Transverse colon (tissue), 4 donors: ENCODE measurements around the gene AREL1. TPM values are rescaled to one million over a fixed set of nuclear protein-coding genes. Genes with fewer than 3 reads are reported as not detected.
A peak's percentile ranks its signal among the peaks of the same experiment; 100 is the strongest.

ENCODE experiments used
- DNase-seq: peaks from one replicate; pipeline ENCODE4 v3.0.0-alpha.2; 2019
- H3K27ac ChIP-seq, 4 donors: fragments of 200-600 bp; sonication (generic); 2 replicates each; pipeline ENCODE4 v1.5.1; 2016 to 2018; ENCODE audit warnings: inconsistent platforms in 4 of 4
- H3K27me3 ChIP-seq: fragments of 200-600 bp; sonication (generic); 2 replicates; pipeline ENCODE4 v1.5.1; 2017; ENCODE audit warnings: inconsistent platforms
- H3K36me3 ChIP-seq, 4 donors: fragments of 200-600 bp; sonication (generic); 2 replicates each; pipeline ENCODE4 v1.5.1; 2017 to 2019; ENCODE audit warnings: inconsistent platforms in 4 of 4
- H3K4me1 ChIP-seq, 4 donors: fragments of 200-600 bp; sonication (generic); 2 replicates each; pipeline ENCODE4 v1.5.1; 2017 to 2020; ENCODE audit warnings: inconsistent platforms in 4 of 4
- H3K4me3 ChIP-seq, 4 donors: fragments of 200-600 bp; sonication (generic); 1 replicate in 1 of 4; 2 replicates in 3 of 4; pipeline versions ENCODE4 v1.5.1 to v1.6.1; 2017 to 2019; ENCODE audit warnings: inconsistent platforms in 4 of 4
- H3K9me3 ChIP-seq, 2 donors: fragments of 200-600 bp; sonication (generic); 2 replicates each; pipeline ENCODE4 v1.5.1; 2017 to 2019; ENCODE audit warnings: inconsistent platforms in 2 of 2
- EP300 ChIP-seq: sonication (generic); formaldehyde crosslinking; IDR thresholded peaks from one replicate; pipeline ENCODE4 v1.6.1; 2017; ENCODE audit warnings: antibody characterized with exemption, low read depth
- POLR2A ChIP-seq: fragments of 450-650 bp; IDR thresholded peaks from one replicate; pipeline ENCODE4 v1.6.1; 2016; ENCODE audit warnings: antibody characterized with exemption, mild to moderate bottlenecking, moderate library complexity
- POLR2AphosphoS5 ChIP-seq, 3 donors: sonication (generic); formaldehyde crosslinking; IDR thresholded peaks; one replicate each; pipeline ENCODE4 v1.6.1; 2016; ENCODE audit warnings: antibody characterized with exemption in 3 of 3
- WGBS, 2 donors: methylation state at CpG; one replicate each; pipeline ENCODE4 v1.1.5; 2018; ENCODE audit warnings: low coverage in 1 of 2; 5-methylcytosine and 5-hydroxymethylcytosine counted together
- in situ Hi-C, 4 donors: fragments of 200-750 bp; cut with MboI; loops; one replicate each; pipeline versions ENCODE4 v1.15.0 to v1.15.1; 2017; ENCODE audit warnings: low sequenced_read_pairs in 3 of 4, low pct_ligation_motif_present in 1 of 4, low pct_unique_long_range_greater_than_20kb in 1 of 4
- intact Hi-C: fragments of 100-400 bp; cut with DNase I; formaldehyde crosslinking; loops from one replicate; pipeline ENCODE4 v1.15.1; 2023; ENCODE audit warnings: low total_unique reads
- total RNA-seq, 4 donors: library from RNA; depleted of rRNA; stranded (reverse); fragments of >200 nt; gene quantifications; one replicate each; pipeline ENCODE4 v1.1.0, GENCODE V29; 2016
- TF ChIP-seq, protein P1 (sequence below), 5 experiments: fragments of 200-600 bp in 3 of 5; fragments of 450-650 bp in 2 of 5; sonication (generic) in 3 of 5; IDR thresholded peaks; 1 replicate in 2 of 5; 2 replicates in 3 of 5; pipeline ENCODE4 v1.5.1; 2016 to 2017; ENCODE audit warnings: antibody characterized with exemption in 5 of 5, inconsistent platforms in 3 of 5, mild to moderate bottlenecking in 2 of 5, moderate library complexity in 1 of 5

AREL1 gene
- total RNA-seq, 4 donors from 2014 or later: 22.4 to 57.1 (median 41.1) TPM

DNA sequence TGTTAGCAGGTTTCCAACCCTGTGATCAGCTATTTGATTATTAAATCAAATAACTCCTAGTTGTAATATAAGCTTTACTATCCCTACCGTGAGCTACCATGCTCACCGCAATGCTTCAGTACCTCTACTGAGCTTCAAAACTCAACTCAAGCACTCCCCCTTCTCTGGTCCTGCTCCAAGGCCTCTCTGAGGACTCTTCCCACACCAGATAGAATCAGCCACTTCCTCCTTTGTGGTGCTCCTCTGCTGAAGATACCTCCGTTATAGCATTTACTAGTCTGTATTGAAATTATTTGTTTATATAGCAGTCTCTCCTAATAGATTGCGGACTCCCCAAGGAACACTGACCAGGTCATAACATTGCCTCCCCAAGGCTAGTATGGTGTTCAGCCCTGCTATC lies 17.5 kb downstream of the AREL1 start:
- no peaks in the 10 kb centered on the region for H3K4me1 ChIP-seq
- no peaks in the 10 kb centered on the region for H3K27me3 ChIP-seq
- in situ Hi-C loops (no loop called here), intact Hi-C loops (no loop called here)
- peaks cover 0 to 7% (median 0%) of the 10 kb centered on the region in 4 donors for H3K36me3 ChIP-seq
- no peaks in the 10 kb centered on the region for H3K9me3 ChIP-seq
- no peak overlapping the region for H3K4me3 ChIP-seq
- H3K27ac ChIP-seq: no peak overlapping the region
- DNase-seq: no peak
- TF ChIP-seq, protein P1, sequence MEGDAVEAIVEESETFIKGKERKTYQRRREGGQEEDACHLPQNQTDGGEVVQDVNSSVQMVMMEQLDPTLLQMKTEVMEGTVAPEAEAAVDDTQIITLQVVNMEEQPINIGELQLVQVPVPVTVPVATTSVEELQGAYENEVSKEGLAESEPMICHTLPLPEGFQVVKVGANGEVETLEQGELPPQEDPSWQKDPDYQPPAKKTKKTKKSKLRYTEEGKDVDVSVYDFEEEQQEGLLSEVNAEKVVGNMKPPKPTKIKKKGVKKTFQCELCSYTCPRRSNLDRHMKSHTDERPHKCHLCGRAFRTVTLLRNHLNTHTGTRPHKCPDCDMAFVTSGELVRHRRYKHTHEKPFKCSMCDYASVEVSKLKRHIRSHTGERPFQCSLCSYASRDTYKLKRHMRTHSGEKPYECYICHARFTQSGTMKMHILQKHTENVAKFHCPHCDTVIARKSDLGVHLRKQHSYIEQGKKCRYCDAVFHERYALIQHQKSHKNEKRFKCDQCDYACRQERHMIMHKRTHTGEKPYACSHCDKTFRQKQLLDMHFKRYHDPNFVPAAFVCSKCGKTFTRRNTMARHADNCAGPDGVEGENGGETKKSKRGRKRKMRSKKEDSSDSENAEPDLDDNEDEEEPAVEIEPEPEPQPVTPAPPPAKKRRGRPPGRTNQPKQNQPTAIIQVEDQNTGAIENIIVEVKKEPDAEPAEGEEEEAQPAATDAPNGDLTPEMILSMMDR (IDR thresholded peaks at IDR 0.05): no peak
- WGBS, 2 donors: 89 to 100% methylated on average over 3 to 4 of the region's 4 CpGs

DNA sequence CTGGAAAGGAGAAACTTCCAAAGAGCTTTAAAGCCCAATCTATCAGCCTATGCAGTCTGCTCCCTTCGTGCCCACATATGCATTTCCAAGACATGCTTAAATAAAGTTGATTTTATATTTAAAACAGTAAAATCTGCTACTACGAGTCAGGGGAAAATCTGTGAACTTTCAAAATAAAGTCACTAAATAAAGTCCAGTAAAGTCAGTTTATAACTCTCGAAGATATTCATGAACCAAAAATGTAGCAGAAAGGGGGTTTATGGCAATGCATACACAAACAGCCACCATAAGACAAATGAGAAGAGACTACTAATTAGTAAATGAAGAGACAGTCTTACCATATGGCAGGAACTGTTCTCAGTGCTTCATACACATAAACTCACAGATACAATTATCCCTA lies 19.7 kb downstream of the AREL1 start:
- TF ChIP-seq POLR2AphosphoS5 (IDR thresholded peaks at IDR 0.05): no peak
- TF ChIP-seq, protein P1 (IDR thresholded peaks at IDR 0.05): no peak
- TF ChIP-seq EP300: no peak
- TF ChIP-seq POLR2A: no peak
- Histone ChIP-seq H3K4me1 (no peaks in the 10 kb centered on the region), H3K27ac (no peak overlapping the region), H3K36me3 (peaks cover 0 to 13% (median 0%) of the 10 kb centered on the region in 4 donors), H3K9me3 (no peaks in the 10 kb centered on the region), H3K4me3 (no peak overlapping the region), H3K27me3 (no peaks in the 10 kb centered on the region)
- WGBS, 2 donors: 92 to 95% methylated on average over 3 of the region's 3 CpGs
- intact Hi-C loops: no loop called here
- DNase-seq: no peak
- in situ Hi-C loops: no loop called here

DNA sequence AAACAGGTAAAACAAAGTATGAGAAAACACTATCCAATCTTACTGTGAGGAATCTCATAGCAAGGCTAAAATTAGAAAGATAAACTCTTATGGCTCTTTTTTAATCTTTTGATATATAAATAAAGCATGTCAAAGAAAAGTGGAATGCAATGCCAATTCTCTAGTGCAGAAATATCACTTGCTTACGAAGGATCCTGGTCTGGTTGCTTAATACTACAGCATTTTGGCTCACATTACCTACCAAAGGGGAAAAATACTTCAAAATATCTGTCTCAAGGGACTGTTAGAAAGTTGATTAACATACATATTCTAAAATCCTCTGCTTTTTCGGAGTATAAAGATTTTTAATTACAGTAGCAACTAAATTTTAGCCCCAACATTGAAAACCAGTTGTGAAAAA lies 21.4 kb downstream of the AREL1 start:
- 85 to 92% methylated on average over 2 of the region's 2 CpGs for WGBS, 2 donors
- Histone ChIP-seq H3K27me3 (no peaks in the 10 kb centered on the region), H3K27ac (no peak overlapping the region), H3K36me3 (peaks cover 0 to 13% (median 2%) of the 10 kb centered on the region in 4 donors), H3K9me3 (no peaks in the 10 kb centered on the region), H3K4me3 (no peak overlapping the region), H3K4me1 (peaks cover 0 to 9% (median 2%) of the 10 kb centered on the region in 4 donors)
- intact Hi-C loops: no loop called here
- no peak for DNase-seq
- TF ChIP-seq, protein P1 (IDR thresholded peaks at IDR 0.05): no peak
- no peak for TF ChIP-seq POLR2AphosphoS5 (IDR thresholded peaks at IDR 0.05)
- no peak for TF ChIP-seq EP300
- no peak for TF ChIP-seq POLR2A
- in situ Hi-C loops: no loop called here

DNA sequence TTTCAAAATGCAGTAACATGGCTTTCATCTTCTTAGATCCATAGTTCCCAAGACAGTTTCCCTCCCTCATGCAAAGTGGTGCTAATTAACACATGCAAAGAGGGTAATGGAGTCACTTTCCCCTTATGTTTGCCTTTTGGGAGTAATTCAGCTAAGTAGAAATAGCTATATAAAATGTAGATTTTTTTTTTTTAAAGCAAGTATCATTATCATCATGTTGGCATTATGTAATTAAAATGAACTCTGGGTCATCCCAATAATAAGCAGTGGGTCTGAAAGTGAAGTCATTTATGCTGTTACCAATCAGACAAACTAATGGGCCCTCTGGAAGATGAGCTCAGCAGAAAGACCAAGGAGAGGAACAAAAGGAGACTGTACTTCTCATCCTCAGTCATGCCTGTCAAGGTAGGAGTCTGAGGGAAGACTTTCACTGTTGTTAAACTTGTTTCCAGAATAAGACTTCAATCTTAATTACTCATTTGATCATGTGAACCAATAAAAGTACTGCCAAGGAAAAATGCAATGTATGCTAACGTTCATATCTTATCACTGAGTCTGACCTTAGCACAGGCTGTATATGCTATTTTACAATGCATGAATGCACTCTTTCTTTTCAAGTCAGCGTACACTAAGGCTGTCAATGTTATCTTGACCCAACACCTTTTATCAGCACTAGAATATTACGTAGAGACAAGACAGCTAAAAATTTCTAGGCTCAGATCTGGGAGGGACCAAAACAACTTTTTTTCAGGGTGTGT lies 26.8 kb downstream of the AREL1 start:
- Histone ChIP-seq H3K4me1 (peaks cover 0 to 30% (median 7%) of the 10 kb centered on the region in 4 donors), H3K9me3 (no peaks in the 10 kb centered on the region), H3K27ac (peak overlapping the region; percentile 4 to 48 (median 32)), H3K27me3 (no peaks in the 10 kb centered on the region), H3K4me3 (no peak overlapping the region), H3K36me3 (peaks cover 0 to 26% (median 9%) of the 10 kb centered on the region in 4 donors)
- no peak for DNase-seq
- WGBS, 2 donors: 34 to 55% methylated on average over 3 of the region's 3 CpGs
- TF ChIP-seq POLR2A (no peak), POLR2AphosphoS5 (IDR thresholded peaks at IDR 0.05) (peak in 2 of 3 donors; percentile 40 to 48), EP300 (no peak)
- TF ChIP-seq, protein P1 (IDR thresholded peaks at IDR 0.05): no peak
- in situ Hi-C loops (no loop called here), intact Hi-C loops (no loop called here)
